Peyer's patch (tissue), 4 donors: ENCODE measurements around the gene TMEM167B. TPM values are rescaled to one million over a fixed set of nuclear protein-coding genes. Genes with fewer than 3 reads are reported as not detected.
"Not testable (repeated sequence)": the region's sequence is repeated elsewhere in the genome, so short reads cannot be mapped to it uniquely, and the experiment has no call there.

ENCODE experiments used
- DNase-seq, 3 donors: peaks; one replicate each; pipeline ENCODE4 v3.0.0-alpha.2; 2017 to 2019
- H3K27ac ChIP-seq, 4 donors: fragments of 200-600 bp; sonication (generic); one replicate each; pipeline ENCODE4 v1.5.1; 2016 to 2019
- H3K27me3 ChIP-seq, 2 donors: fragments of 200-600 bp; sonication (generic); one replicate each; pipeline ENCODE4 v1.5.1; 2019
- H3K36me3 ChIP-seq, 3 donors: fragments of 200-600 bp; sonication (generic); one replicate each; pipeline ENCODE4 v1.5.1; 2016 to 2019
- H3K4me1 ChIP-seq, 4 donors: fragments of 200-600 bp; sonication (generic); one replicate each; pipeline ENCODE4 v1.5.1; 2016 to 2019
- H3K4me3 ChIP-seq, 4 donors: fragments of 200-600 bp; sonication (generic); 1 replicate in 3 of 4; 2 replicates in 1 of 4; pipeline ENCODE4 v1.5.1; 2016 to 2019; ENCODE audit warnings: mild to moderate bottlenecking in 1 of 4
- H3K9me3 ChIP-seq, 4 donors: fragments of 200-600 bp; sonication (generic); one replicate each; pipeline ENCODE4 v1.5.1; 2016 to 2019; ENCODE audit warnings: mild to moderate bottlenecking in 1 of 4
- CTCF ChIP-seq, 6 experiments: fragments of 450-650 bp in 4 of 6; fragments of 200-600 bp in 2 of 6; sonication (generic) in 1 of 6; IDR thresholded peaks; one replicate each; pipeline ENCODE4 v1.5.1; 2017 to 2019; ENCODE audit warnings: antibody characterized with exemption in 6 of 6, mild to moderate bottlenecking in 3 of 6, moderate library complexity in 1 of 6
- POLR2A ChIP-seq, 2 donors: fragments of 450-650 bp; IDR thresholded peaks; one replicate each; pipeline ENCODE4 v1.5.1; 2017; ENCODE audit warnings: antibody characterized with exemption in 2 of 2, mild to moderate bottlenecking in 2 of 2, moderate library complexity in 2 of 2
- small RNA-seq, 2 donors: library from RNA; depleted of rRNA; stranded (forward); fragments of <200 nt; gene quantifications; one replicate each; pipeline ENCODE3, GENCODE V24; 2016
- total RNA-seq, 4 donors: library from RNA; depleted of rRNA; stranded (reverse); fragments of >200 nt; gene quantifications; one replicate each; pipeline ENCODE4 v1.1.0, GENCODE V29; 2016

The TMEM167B gene
- total RNA-seq, 4 donors from 2014 or later: 11.3 to 17.3 (median 13.7) TPM

- Histone ChIP-seq H3K27me3 (no peaks in the 10 kb centered on the region), H3K4me3 (no peak overlapping the region), H3K4me1 (peaks cover 0 to 27% (median 3%) of the 10 kb centered on the region in 4 donors), H3K27ac (peak overlapping the region in 3 of 4 donors; percentile 72 to 88 (median 87)), H3K9me3 (no peaks in the 10 kb centered on the region), H3K36me3 (no peaks in the 10 kb centered on the region)
- DNase-seq: peak in 2 of 3 donors; percentile 58 to 62
- TF ChIP-seq POLR2A (IDR thresholded peaks at IDR 0.05): peak; percentile 19 to 40
- TF ChIP-seq CTCF (IDR thresholded peaks at IDR 0.05): no peak
Measured at GRCh38 chr1:109138358-109138757, 47.8 kb downstream of the TMEM167B start.

GRCh38 chr1:109140392-109140791 is 49.8 kb downstream of the TMEM167B start:
- no peak for TF ChIP-seq POLR2A (IDR thresholded peaks at IDR 0.05)
- no peak for TF ChIP-seq CTCF (IDR thresholded peaks at IDR 0.05)
- DNase-seq: no peak

GRCh38 chr1:109142260-109142659 is 51.7 kb downstream of the TMEM167B start:
- TF ChIP-seq POLR2A (IDR thresholded peaks at IDR 0.05) (no peak), CTCF (IDR thresholded peaks at IDR 0.05) (no peak)
- H3K36me3 ChIP-seq: no peaks in the 10 kb centered on the region
- H3K27me3 ChIP-seq: no peaks in the 10 kb centered on the region
- H3K4me3 ChIP-seq: no peak overlapping the region
- no peak overlapping the region for H3K27ac ChIP-seq
- DNase-seq: no peak
- no peaks in the 10 kb centered on the region for H3K9me3 ChIP-seq
- H3K4me1 ChIP-seq: peaks cover 0 to 5% (median 0%) of the 10 kb centered on the region in 4 donors

More at GRCh38 chr1:109140392-109140791, 49.8 kb downstream of the TMEM167B start:
- no peaks in the 10 kb centered on the region for H3K9me3 ChIP-seq
- H3K4me1 ChIP-seq: peaks cover 0 to 17% (median 3%) of the 10 kb centered on the region in 4 donors
- no peaks in the 10 kb centered on the region for H3K27me3 ChIP-seq
- no peak overlapping the region for H3K4me3 ChIP-seq
- H3K36me3 ChIP-seq: no peaks in the 10 kb centered on the region
- H3K27ac ChIP-seq: no peak overlapping the region

GRCh38 chr1:109142725-109143124 is 52.2 kb downstream of the TMEM167B start:
- not testable (repeated sequence) for DNase-seq, H3K36me3 ChIP-seq, H3K4me1 ChIP-seq, H3K4me3 ChIP-seq, H3K9me3 ChIP-seq, H3K27me3 ChIP-seq, H3K27ac ChIP-seq

Small RNA genes lying within 50 kb of the gene (small RNA-seq; reads per million reads assigned to genes)
- gene AL356488.2: 0 reads per million in 2 donors

Other genes starting within 250 kb of the TMEM167B start
- not detected for gene AKNAD1, start 233.7 kb upstream of the TMEM167B start, total RNA-seq
- 10 to 100 TPM; 23.1 to 24.9 (median 23.9) TPM for gene GPSM2, start 213.8 kb upstream of the TMEM167B start, total RNA-seq
- 10 to 100 TPM; 14.4 to 56.1 (median 18.9) TPM for gene CLCC1, start 127.3 kb upstream of the TMEM167B start, total RNA-seq
- 10 to 100 TPM in 1 of 4 donors, 1 to 10 TPM in 3; 2.9 to 16.5 (median 7.7) TPM for gene WDR47, start 48.7 kb upstream of the TMEM167B start, total RNA-seq
- gene TAF13, start 14.8 kb upstream of the TMEM167B start, total RNA-seq: 10 to 100 TPM; 21.2 to 39.6 (median 22.8) TPM
- 100 to 1,000 TPM in 2 of 4 donors, 10 to 100 TPM in 2; 57.8 to 138 (median 98.0) TPM for gene ELAPOR1, start 23.4 kb downstream of the TMEM167B start, total RNA-seq
- 100 to 1,000 TPM in 2 of 4 donors, 10 to 100 TPM in 2; 83.2 to 158 (median 102) TPM for gene SARS1, start 123.2 kb downstream of the TMEM167B start, total RNA-seq
- gene CELSR2, start 158.8 kb downstream of the TMEM167B start, total RNA-seq: 1 to 10 TPM; 2.6 to 6.4 (median 4.6) TPM
- 1 to 10 TPM; 3.5 to 8.3 (median 4.5) TPM for gene PSRC1, start 192.4 kb downstream of the TMEM167B start, total RNA-seq
- gene MYBPHL, start 216.2 kb downstream of the TMEM167B start, total RNA-seq: not detected